A549 (cell line): ENCODE data around the gene HIPK3.

Experiments
- EP300 ChIP-seq, 2 experiments: fragments of >200 bp; sonication (Bioruptor Twin); formaldehyde crosslinking; IDR thresholded peaks; 2 replicates in 1 of 2; 3 replicates in 1 of 2; pipeline ENCODE4 v1.6.1; 2016 to 2017
- HOXA7 ChIP-seq: fragments of 250-450 bp; sonication (Bioruptor Pico); IDR thresholded peaks from 2 replicates; pipeline ENCODE4 v1.5.0; 2020; ENCODE audit warnings: mild to moderate bottlenecking, moderate library complexity
- MYC ChIP-seq: IDR thresholded peaks from 2 replicates; pipeline ENCODE4 v1.6.1; 2012; ENCODE audit warnings: mild to moderate bottlenecking, inconsistent platforms, low read length, improper control_type of control experiment, borderline replicate concordance
- NFE2L2 ChIP-seq: fragments of 150-350 bp; conservative IDR thresholded peaks from 2 replicates; pipeline ENCODE4 v1.6.1; 2014; ENCODE audit warnings: low read length
- NR3C1 ChIP-seq: fragments of >200 bp; sonication (Bioruptor Twin); formaldehyde crosslinking; IDR thresholded peaks from 3 replicates; pipeline ENCODE4 v1.6.1; 2017
- POLR2A ChIP-seq: IDR thresholded peaks from 2 replicates; pipeline ENCODE4 v1.6.1; 2012; ENCODE audit warnings: mild to moderate bottlenecking, low read length
- RFX5 ChIP-seq: fragments of 450-650 bp; IDR thresholded peaks from 2 replicates; pipeline ENCODE4 v1.7.1; 2014; ENCODE audit warnings: antibody characterized with exemption, mild to moderate bottlenecking, moderate library complexity
- TF ChIP-seq, protein P1 (sequence below): fragments of >200 bp; sonication (Bioruptor Twin); formaldehyde crosslinking; IDR thresholded peaks from 3 replicates; pipeline ENCODE4 v1.5.1; 2016
- TF ChIP-seq, protein P2 (sequence below): fragments of 200-600 bp; sonication (generic); IDR thresholded peaks from 2 replicates; pipeline ENCODE4 v1.6.1; 2016; ENCODE audit warnings: antibody characterized with exemption, mild to moderate bottlenecking, moderate library complexity

DNA sequence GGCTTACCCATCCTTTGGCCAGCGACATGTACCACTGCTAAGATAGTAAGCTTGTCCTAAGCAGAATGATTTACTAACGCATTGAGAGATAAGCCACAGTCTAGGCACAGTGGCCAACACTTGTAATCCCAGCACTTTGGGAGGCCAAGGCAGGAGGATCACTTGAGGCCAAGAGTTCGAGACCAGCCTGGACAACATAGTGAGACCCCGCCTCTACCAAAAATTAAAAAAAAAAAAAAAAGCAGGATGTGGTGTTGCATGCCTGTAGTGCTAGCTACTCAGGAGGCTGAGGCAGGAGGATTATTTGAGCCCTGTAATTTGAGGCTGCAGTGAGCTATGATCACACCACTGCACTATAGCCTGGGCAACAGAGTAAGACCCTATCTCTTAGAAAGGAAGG is 93.1 kb downstream of the HIPK3 start:
- TF ChIP-seq NFE2L2: no peak
- TF ChIP-seq, protein P1, sequence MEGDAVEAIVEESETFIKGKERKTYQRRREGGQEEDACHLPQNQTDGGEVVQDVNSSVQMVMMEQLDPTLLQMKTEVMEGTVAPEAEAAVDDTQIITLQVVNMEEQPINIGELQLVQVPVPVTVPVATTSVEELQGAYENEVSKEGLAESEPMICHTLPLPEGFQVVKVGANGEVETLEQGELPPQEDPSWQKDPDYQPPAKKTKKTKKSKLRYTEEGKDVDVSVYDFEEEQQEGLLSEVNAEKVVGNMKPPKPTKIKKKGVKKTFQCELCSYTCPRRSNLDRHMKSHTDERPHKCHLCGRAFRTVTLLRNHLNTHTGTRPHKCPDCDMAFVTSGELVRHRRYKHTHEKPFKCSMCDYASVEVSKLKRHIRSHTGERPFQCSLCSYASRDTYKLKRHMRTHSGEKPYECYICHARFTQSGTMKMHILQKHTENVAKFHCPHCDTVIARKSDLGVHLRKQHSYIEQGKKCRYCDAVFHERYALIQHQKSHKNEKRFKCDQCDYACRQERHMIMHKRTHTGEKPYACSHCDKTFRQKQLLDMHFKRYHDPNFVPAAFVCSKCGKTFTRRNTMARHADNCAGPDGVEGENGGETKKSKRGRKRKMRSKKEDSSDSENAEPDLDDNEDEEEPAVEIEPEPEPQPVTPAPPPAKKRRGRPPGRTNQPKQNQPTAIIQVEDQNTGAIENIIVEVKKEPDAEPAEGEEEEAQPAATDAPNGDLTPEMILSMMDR: no peak
- TF ChIP-seq RFX5: no peak
- TF ChIP-seq HOXA7 (CRISPR knock-in tag): no peak
- TF ChIP-seq EP300 (IDR thresholded peaks at IDR 0.05): no peak
- TF ChIP-seq MYC: no peak
- TF ChIP-seq, protein P2, sequence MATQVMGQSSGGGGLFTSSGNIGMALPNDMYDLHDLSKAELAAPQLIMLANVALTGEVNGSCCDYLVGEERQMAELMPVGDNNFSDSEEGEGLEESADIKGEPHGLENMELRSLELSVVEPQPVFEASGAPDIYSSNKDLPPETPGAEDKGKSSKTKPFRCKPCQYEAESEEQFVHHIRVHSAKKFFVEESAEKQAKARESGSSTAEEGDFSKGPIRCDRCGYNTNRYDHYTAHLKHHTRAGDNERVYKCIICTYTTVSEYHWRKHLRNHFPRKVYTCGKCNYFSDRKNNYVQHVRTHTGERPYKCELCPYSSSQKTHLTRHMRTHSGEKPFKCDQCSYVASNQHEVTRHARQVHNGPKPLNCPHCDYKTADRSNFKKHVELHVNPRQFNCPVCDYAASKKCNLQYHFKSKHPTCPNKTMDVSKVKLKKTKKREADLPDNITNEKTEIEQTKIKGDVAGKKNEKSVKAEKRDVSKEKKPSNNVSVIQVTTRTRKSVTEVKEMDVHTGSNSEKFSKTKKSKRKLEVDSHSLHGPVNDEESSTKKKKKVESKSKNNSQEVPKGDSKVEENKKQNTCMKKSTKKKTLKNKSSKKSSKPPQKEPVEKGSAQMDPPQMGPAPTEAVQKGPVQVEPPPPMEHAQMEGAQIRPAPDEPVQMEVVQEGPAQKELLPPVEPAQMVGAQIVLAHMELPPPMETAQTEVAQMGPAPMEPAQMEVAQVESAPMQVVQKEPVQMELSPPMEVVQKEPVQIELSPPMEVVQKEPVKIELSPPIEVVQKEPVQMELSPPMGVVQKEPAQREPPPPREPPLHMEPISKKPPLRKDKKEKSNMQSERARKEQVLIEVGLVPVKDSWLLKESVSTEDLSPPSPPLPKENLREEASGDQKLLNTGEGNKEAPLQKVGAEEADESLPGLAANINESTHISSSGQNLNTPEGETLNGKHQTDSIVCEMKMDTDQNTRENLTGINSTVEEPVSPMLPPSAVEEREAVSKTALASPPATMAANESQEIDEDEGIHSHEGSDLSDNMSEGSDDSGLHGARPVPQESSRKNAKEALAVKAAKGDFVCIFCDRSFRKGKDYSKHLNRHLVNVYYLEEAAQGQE: no peak
- TF ChIP-seq POLR2A: no peak
- no peak for TF ChIP-seq NR3C1
